ENCODE measurements around the gene USP34. TPM values are rescaled to one million over a fixed set of nuclear protein-coding genes. Genes with fewer than 3 reads are reported as not detected.
A peak's percentile ranks its signal among the peaks of the same experiment; 100 is the strongest.

USP34 gene
- total and polyA plus RNA-seq, 9 of the 15 experiments (the other 6 are each of a cell fraction or from before 2014, with no cell fraction given) = 19.8 to 108 (median 67.8) TPM

- TF ChIP-seq HIVEP1 (CRISPR knock-in tag; IDR thresholded peaks at IDR 0.05) = no peak
- TF ChIP-seq HMGN3 (IDR thresholded peaks at IDR 0.05; ENCODE audit: borderline replicate concordance, extremely low read depth, insufficient read length, low read depth, low read length) = no peak
- no peak for TF ChIP-seq SMARCB1 (IDR thresholded peaks at IDR 0.05; ENCODE audit: insufficient read length, low read depth)
- TF ChIP-seq MEIS2 (IDR thresholded peaks at IDR 0.05; ENCODE audit: partially characterized antibody) = peak; percentile 84
- 0 out of 2 replicates have a peak, but pooled peaks have one; percentile 6 for TF ChIP-seq CEBPB (tag; IDR thresholded peaks at IDR 0.05)
- TF ChIP-seq TCF3 (CRISPR knock-in tag; IDR thresholded peaks at IDR 0.05) = 0 out of 2 replicates have a peak, but pooled peaks have one; percentile 26
- peak; percentile 90 for TF ChIP-seq JUND (IDR thresholded peaks at IDR 0.05; ENCODE audit: borderline replicate concordance, low read depth, low read length)
- peak; percentile 85; the same call in 2 of the 3 replicates for TF ChIP-seq JUND (tag; IDR thresholded peaks at IDR 0.05; ENCODE audit: borderline replicate concordance, low read depth, low read length)
- 0 out of 2 replicates have a peak, but pooled peaks have one; percentile 17 for TF ChIP-seq HDAC8 (tag; IDR thresholded peaks at IDR 0.05)
- TF ChIP-seq FOS (IDR thresholded peaks at IDR 0.05; ENCODE audit: extremely low read depth, insufficient read length) = peak; percentile 8
- no peak for TF ChIP-seq ZZZ3 (IDR thresholded peaks at IDR 0.05)
- TF ChIP-seq TAF15 (IDR thresholded peaks at IDR 0.05; ENCODE audit: low read depth, low read length) = no peak
- TF ChIP-seq L3MBTL2 (IDR thresholded peaks at IDR 0.05) = no peak
- no peak for TF ChIP-seq ZBTB1 (CRISPR knock-in tag; IDR thresholded peaks at IDR 0.05; ENCODE audit: borderline replicate concordance, low read depth)
- TF ChIP-seq FOSL1 (tag; conservative IDR thresholded peaks at IDR 0.05) = peak; percentile 98
- TF ChIP-seq NCOA2 (IDR thresholded peaks at IDR 0.05; ENCODE audit: partially characterized antibody in 2 of 2) = peak in 1 of 2 experiments; percentile 57
- TF ChIP-seq SREBF1 (IDR thresholded peaks at IDR 0.05; ENCODE audit: borderline replicate concordance, low read depth, low read length) = no peak
- TF ChIP-seq HMG20B (CRISPR knock-in tag; IDR thresholded peaks at IDR 0.05) = no peak
- no peak for TF ChIP-seq THRB (CRISPR knock-in tag; conservative IDR thresholded peaks at IDR 0.05)
- no peak for TF ChIP-seq RBM34 (IDR thresholded peaks at IDR 0.05; ENCODE audit: borderline replicate concordance, insufficient read depth, low read length)
- TF ChIP-seq MEF2D (tag; conservative IDR thresholded peaks at IDR 0.05; ENCODE audit: low read depth) = peak; percentile 59; the same call in 1 of the 2 replicates
- TF ChIP-seq KDM4B (IDR thresholded peaks at IDR 0.05; ENCODE audit: borderline replicate concordance in 2 of 2, low read depth in 1 of 2) = no peak
- no peak for TF ChIP-seq ZNF224 (CRISPR knock-in tag; IDR thresholded peaks at IDR 0.05)
- no peak for TF ChIP-seq ZNF444 (CRISPR knock-in tag; IDR thresholded peaks at IDR 0.05)
- TF ChIP-seq GABPA (tag; conservative IDR thresholded peaks at IDR 0.05; ENCODE audit: low read depth) = no peak
- TF ChIP-seq MIER1 (IDR thresholded peaks at IDR 0.05; ENCODE audit: low read depth) = no peak
- no peak for TF ChIP-seq ZNF23 (CRISPR knock-in tag; IDR thresholded peaks at IDR 0.05)
- peak; percentile 92 for TF ChIP-seq ZNF589 (CRISPR knock-in tag; IDR thresholded peaks at IDR 0.05; ENCODE audit: low read depth)
These were observed 215.1 kb downstream of the USP34 start (continued) for GRCh38 chr2:61255580-61256437.

Data from K562 (cell line).